ENCODE results near the gene TXNDC15. TPM values are rescaled to one million over a fixed set of nuclear protein-coding genes. Genes with fewer than 3 reads are reported as not detected.

Gene TXNDC15
- total and polyA plus RNA-seq, 2 of the 13 experiments (the other 11 are each of a cell fraction or from before 2014, with no cell fraction given): 22.2 to 49.9 TPM

DNA sequence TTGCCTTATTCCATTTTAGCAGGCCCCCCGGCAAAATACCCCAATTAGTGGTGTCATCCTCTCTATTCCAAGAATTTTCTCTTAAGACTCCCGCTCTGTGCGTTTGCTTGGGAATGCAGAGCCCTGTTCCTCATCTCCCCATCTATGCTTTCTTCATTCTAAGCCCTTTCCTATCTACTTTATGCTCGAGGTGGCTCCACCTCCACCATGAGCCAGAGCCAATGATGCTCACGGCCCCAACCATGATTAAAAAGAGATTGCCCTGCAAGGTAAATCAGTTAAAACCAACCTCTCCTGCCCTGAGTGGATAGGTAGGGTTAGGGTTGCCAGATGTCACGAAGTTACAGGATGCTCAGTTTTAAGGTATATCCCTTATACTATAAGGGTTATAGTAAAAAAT, 677 bp upstream of the TXNDC15 start:
- BruUV-seq (replicated peaks): TSS peak; percentile 88
- 98% methylated on average over 6 of the region's 6 CpGs for whole genome bisulfite sequencing (ENCODE audit: low lambda C conversion rate)
- Histone ChIP-seq H3K27ac (ENCODE audit: extremely low read length, insufficient read depth, low read length) (peak overlapping the region; percentile 84), H3K79me2 (ENCODE audit: insufficient read depth, low read length) (peaks cover 25% of the 10 kb centered on the region), H3K4me1 (ENCODE audit: insufficient read depth, low read length) (peaks cover 31% of the 10 kb centered on the region), H3K27me3 (ENCODE audit: control insufficient read depth in 1 of 2, insufficient read depth in 2 of 2, low read length in 2 of 2) (no peaks in the 10 kb centered on the region; a peak in 1 of 5 replicates), H3K9me3 (ENCODE audit: low read length) (no peaks in the 10 kb centered on the region), H3K9ac (ENCODE audit: insufficient read depth, low read depth, low read length) (peak overlapping the region; percentile 94; the same call in 1 of the 2 replicates), H4K20me1 (ENCODE audit: insufficient read depth, low read length) (no peaks in the 10 kb centered on the region), H3K4me3 (replicated peaks in 1 of 3; ENCODE audit: insufficient read depth in 1 of 3, low read depth in 2 of 3, low read length in 3 of 3) (peak overlapping the region in 2 of 3 experiments; percentile 72 to 94; a peak in 2 of 6 replicates), H3K36me3 (replicated peaks in 1 of 2; ENCODE audit: control insufficient read depth in 1 of 2, insufficient read depth in 2 of 2, low read length in 2 of 2) (no peaks in the 10 kb centered on the region; a peak in 1 of 5 replicates), H3K4me2 (ENCODE audit: low read depth, low read length) (peak overlapping the region; percentile 78), H2AFZ (ENCODE audit: low read length) (peak overlapping the region; percentile 91)
- ATAC-seq (no peak), FAIRE-seq (no peak), DNase-seq (ENCODE audit: low spot score) (no peak)
- in situ Hi-C loops (cut with HindIII; ENCODE audit: extremely low pct_ligation_motif_present, low pct_unique_long_range_greater_than_20kb): no loop called here
- 0 out of 2 replicates have a peak, but pooled peaks have one; percentile 0 for TF ChIP-seq ZNF546 (CRISPR knock-in tag; conservative IDR thresholded peaks at IDR 0.05)
- TF ChIP-seq SAP130 (CRISPR knock-in tag; IDR thresholded peaks at IDR 0.05; ENCODE audit: low read depth): no peak
- TF ChIP-seq HMG20B (CRISPR knock-in tag; conservative IDR thresholded peaks at IDR 0.05): no peak
- POLR2A ChIA-PET: interaction anchor here (0.7 to 2.3 kb wide), 11 partner anchors 11 to 283 kb away, joined by 3 to 37 read pairs (median 4); partner anchors contain the start of genes C5orf24, CAMLG and PCBD2
- CTCF ChIA-PET (ENCODE audit: low intra/inter-chr PET ratio, low total read pairs): no interaction called here
- intact Hi-C loops (cut with micrococcal nuclease; ENCODE audit: unreplicated experiment): no loop called here

- peak; percentile 8 for FAIRE-seq
- in situ Hi-C loops (cut with HindIII; ENCODE audit: extremely low pct_ligation_motif_present, low pct_unique_long_range_greater_than_20kb): no loop called here
- Histone ChIP-seq H3K9me3 (ENCODE audit: low read length) (no peaks in the 10 kb centered on the region), H3K36me3 (replicated peaks in 1 of 2; ENCODE audit: control insufficient read depth in 1 of 2, insufficient read depth in 2 of 2, low read length in 2 of 2) (peaks cover 0 to 1% of the 10 kb centered on the region in 2 experiments; a peak in 1 of 5 replicates), H2AFZ (ENCODE audit: low read length) (peak overlapping the region; percentile 89), H4K20me1 (ENCODE audit: insufficient read depth, low read length) (no peaks in the 10 kb centered on the region), H3K4me3 (replicated peaks in 1 of 3; ENCODE audit: insufficient read depth in 1 of 3, low read depth in 2 of 3, low read length in 3 of 3) (peak overlapping the region; percentile 72 to 96 (median 94)), H3K9ac (ENCODE audit: insufficient read depth, low read depth, low read length) (peak overlapping the region; percentile 94), H3K79me2 (ENCODE audit: insufficient read depth, low read length) (peaks cover 25% of the 10 kb centered on the region), H3K4me2 (ENCODE audit: low read depth, low read length) (peak overlapping the region; percentile 78), H3K27me3 (ENCODE audit: control insufficient read depth in 1 of 2, insufficient read depth in 2 of 2, low read length in 2 of 2) (no peaks in the 10 kb centered on the region; a peak in 1 of 5 replicates), H3K27ac (ENCODE audit: extremely low read length, insufficient read depth, low read length) (peak overlapping the region; percentile 84), H3K4me1 (ENCODE audit: insufficient read depth, low read length) (peaks cover 31% of the 10 kb centered on the region)
- CTCF ChIA-PET (ENCODE audit: low intra/inter-chr PET ratio, low total read pairs): no interaction called here
- intact Hi-C loops (cut with micrococcal nuclease; ENCODE audit: unreplicated experiment): loop anchor here (2.0 kb wide), 1 partner anchor 30 kb away; the partner anchor contains the start of gene PCBD2
- WGBS (ENCODE audit: low lambda C conversion rate): 6% methylated on average over 16 of the region's 20 CpGs
- peak; percentile 50 for ATAC-seq
- BruUV-seq (replicated peaks): no TSS peak
- peak; percentile 48 for DNase-seq (ENCODE audit: low spot score)
- POLR2A ChIA-PET: interaction anchor here (1.3 to 2.3 kb wide), 6 partner anchors 20 to 282 kb away, joined by 3 to 37 read pairs (median 7); partner anchors contain the start of genes C5orf24, CAMLG and PCBD2
- TF ChIP-seq ZNF652 (CRISPR knock-in tag; IDR thresholded peaks at IDR 0.05; ENCODE audit: borderline replicate concordance, low read depth): no peak
- TF ChIP-seq ATF4 (CRISPR knock-in tag; IDR thresholded peaks at IDR 0.05): 0 out of 4 replicates have a peak, but pooled peaks of 1 of the 2 experiments have one; percentile 17
- TF ChIP-seq ZNF772 (CRISPR knock-in tag; IDR thresholded peaks at IDR 0.05): 0 out of 2 replicates have a peak, but pooled peaks have one; percentile 3
- TF ChIP-seq ZNF224 (CRISPR knock-in tag; IDR thresholded peaks at IDR 0.05): no peak; the same call in 1 of the 2 replicates
- TF ChIP-seq NAIF1 (CRISPR knock-in tag; IDR thresholded peaks at IDR 0.05; ENCODE audit: borderline replicate concordance): no peak
- no peak for TF ChIP-seq RAD21 (CRISPR knock-in tag; IDR thresholded peaks at IDR 0.05)
- TF ChIP-seq, protein P1, sequence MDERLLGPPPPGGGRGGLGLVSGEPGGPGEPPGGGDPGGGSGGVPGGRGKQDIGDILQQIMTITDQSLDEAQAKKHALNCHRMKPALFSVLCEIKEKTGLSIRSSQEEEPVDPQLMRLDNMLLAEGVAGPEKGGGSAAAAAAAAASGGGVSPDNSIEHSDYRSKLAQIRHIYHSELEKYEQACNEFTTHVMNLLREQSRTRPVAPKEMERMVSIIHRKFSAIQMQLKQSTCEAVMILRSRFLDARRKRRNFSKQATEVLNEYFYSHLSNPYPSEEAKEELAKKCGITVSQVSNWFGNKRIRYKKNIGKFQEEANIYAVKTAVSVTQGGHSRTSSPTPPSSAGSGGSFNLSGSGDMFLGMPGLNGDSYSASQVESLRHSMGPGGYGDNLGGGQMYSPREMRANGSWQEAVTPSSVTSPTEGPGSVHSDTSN (CRISPR knock-in tag; IDR thresholded peaks at IDR 0.05): no peak
- TF ChIP-seq, protein P2, sequence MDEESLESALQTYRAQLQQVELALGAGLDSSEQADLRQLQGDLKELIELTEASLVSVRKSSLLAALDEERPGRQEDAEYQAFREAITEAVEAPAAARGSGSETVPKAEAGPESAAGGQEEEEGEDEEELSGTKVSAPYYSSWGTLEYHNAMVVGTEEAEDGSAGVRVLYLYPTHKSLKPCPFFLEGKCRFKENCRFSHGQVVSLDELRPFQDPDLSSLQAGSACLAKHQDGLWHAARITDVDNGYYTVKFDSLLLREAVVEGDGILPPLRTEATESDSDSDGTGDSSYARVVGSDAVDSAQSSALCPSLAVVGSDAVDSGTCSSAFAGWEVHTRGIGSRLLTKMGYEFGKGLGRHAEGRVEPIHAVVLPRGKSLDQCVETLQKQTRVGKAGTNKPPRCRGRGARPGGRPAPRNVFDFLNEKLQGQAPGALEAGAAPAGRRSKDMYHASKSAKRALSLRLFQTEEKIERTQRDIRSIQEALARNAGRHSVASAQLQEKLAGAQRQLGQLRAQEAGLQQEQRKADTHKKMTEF (CRISPR knock-in tag; IDR thresholded peaks at IDR 0.05): no peak
Observed at GRCh38 chr5:134874831-134875655, 872 bp downstream of the TXNDC15 start.

Measured in HepG2 (cell line).